Measurements from ENCODE around the gene HK3.

Gene HK3

GRCh38 chr5:176870110-176870591 lies 29.0 kb downstream of the HK3 start:
- no peak for DNase-seq (ENCODE audit: low read depth in 2 of 2)

GRCh38 chr5:176869501-176870109 lies 29.5 kb downstream of the HK3 start:
- no peak for DNase-seq (ENCODE audit: low read depth in 2 of 2)

- no peak for DNase-seq (ENCODE audit: low read depth in 2 of 2)
Observed at GRCh38 chr5:176868731-176869130, 30.4 kb downstream of the HK3 start.

GRCh38 chr5:176868126-176868525 lies 31.0 kb downstream of the HK3 start:
- no peak for DNase-seq (ENCODE audit: low read depth in 2 of 2)

GRCh38 chr5:176866707-176867310 lies 32.3 kb downstream of the HK3 start:
- no peak for DNase-seq (ENCODE audit: low read depth in 2 of 2)

GRCh38 chr5:176865964-176866363 lies 33.2 kb downstream of the HK3 start:
- no peak for DNase-seq (ENCODE audit: low read depth in 2 of 2)

GRCh38 chr5:176864755-176865154 lies 34.4 kb downstream of the HK3 start:
- DNase-seq (ENCODE audit: low read depth in 2 of 2): no peak

GRCh38 chr5:176863765-176864098 lies 35.4 kb downstream of the HK3 start:
- DNase-seq (ENCODE audit: low read depth in 2 of 2): no peak

- DNase-seq (ENCODE audit: low read depth in 2 of 2): no peak
Observed at GRCh38 chr5:176863041-176863764, 35.9 kb downstream of the HK3 start.

- no peak for DNase-seq (ENCODE audit: low read depth in 2 of 2)
Observed at GRCh38 chr5:176862330-176862995, 36.7 kb downstream of the HK3 start.

GRCh38 chr5:176861276-176861675 lies 37.9 kb downstream of the HK3 start:
- no peak for DNase-seq (ENCODE audit: low read depth in 2 of 2)

- no peak for DNase-seq (ENCODE audit: low read depth in 2 of 2)
Observed at GRCh38 chr5:176860381-176860780, 38.8 kb downstream of the HK3 start.

GRCh38 chr5:176859916-176860315 lies 39.2 kb downstream of the HK3 start:
- DNase-seq (ENCODE audit: low read depth in 2 of 2): no peak

- no peak for DNase-seq (ENCODE audit: low read depth in 2 of 2)
Observed at GRCh38 chr5:176857894-176858273, 41.3 kb downstream of the HK3 start.

GRCh38 chr5:176857216-176857893 lies 41.8 kb downstream of the HK3 start:
- DNase-seq (ENCODE audit: low read depth in 2 of 2): no peak

GRCh38 chr5:176856746-176857145 lies 42.4 kb downstream of the HK3 start:
- no peak for DNase-seq (ENCODE audit: low read depth in 2 of 2)

- no peak for DNase-seq (ENCODE audit: low read depth in 2 of 2)
Observed at GRCh38 chr5:176855598-176855997, 43.5 kb downstream of the HK3 start.

GRCh38 chr5:176854164-176854563 lies 45.0 kb downstream of the HK3 start:
- no peak for DNase-seq (ENCODE audit: low read depth in 2 of 2)

GRCh38 chr5:176853151-176853778 lies 45.9 kb downstream of the HK3 start:
- no peak for DNase-seq (ENCODE audit: low read depth in 2 of 2)

- DNase-seq (ENCODE audit: low read depth in 2 of 2): no peak
Observed at GRCh38 chr5:176851871-176852658, 47.1 kb downstream of the HK3 start.

GRCh38 chr5:176851380-176851779 lies 47.8 kb downstream of the HK3 start:
- no peak for DNase-seq (ENCODE audit: low read depth in 2 of 2)
